Cardiac fibroblast (primary cell): ENCODE data around the gene RPL39L.

Experiments
- DNase-seq, 2 donors: peaks; one replicate each; pipeline versions ENCODE4 v3.0.0 to v3.0.0-alpha.2; 2010; ENCODE audit warnings: low read depth in 2 of 2
- H3K4me3 ChIP-seq, 2 donors: replicated peaks in 1 of 2; 1 replicate in 1 of 2; 2 replicates in 1 of 2; pipeline ENCODE4 v1.5.1; 2011; ENCODE audit warnings: low read depth in 2 of 2, low read length in 2 of 2, mild to moderate bottlenecking in 2 of 2, moderate library complexity in 1 of 2
- TF ChIP-seq, protein P1 (sequence below): IDR thresholded peaks from one replicate; pipeline ENCODE4 v1.5.1; 2011; ENCODE audit warnings: low read depth, mild to moderate bottlenecking, low read length, inconsistent platforms

RPL39L gene

DNA sequence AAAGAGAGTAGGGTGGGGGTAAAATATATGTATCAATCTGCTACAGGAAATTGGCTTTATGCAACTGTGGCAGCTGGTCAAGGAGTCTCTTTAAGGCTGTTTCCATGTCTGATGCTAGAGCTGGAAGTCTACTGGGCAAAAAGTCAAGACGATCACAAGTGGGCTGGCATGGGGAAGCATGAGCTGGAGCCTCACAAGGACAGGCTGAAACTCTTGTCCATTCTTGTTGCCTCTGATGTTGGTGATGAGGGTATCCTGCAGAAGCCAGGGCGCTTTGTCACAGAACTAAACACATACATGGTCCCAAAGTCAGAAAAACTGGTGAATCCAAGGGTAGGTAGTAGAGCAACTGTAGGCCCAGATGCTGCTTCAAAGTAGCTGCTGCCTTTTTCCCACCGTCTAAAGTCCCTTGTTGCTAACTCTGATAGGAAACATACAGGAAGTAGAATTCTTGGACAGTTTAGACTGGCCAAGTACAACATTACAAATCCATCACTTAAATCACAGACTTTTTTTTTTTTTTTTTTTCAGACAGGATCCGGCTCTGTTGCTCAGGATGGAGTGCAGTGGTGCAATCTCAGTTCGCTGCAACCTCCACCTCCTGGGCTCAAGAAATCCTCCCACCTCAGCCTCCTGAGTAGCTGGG, 54.2 kb downstream of the RPL39L start:
- TF ChIP-seq, protein P1, sequence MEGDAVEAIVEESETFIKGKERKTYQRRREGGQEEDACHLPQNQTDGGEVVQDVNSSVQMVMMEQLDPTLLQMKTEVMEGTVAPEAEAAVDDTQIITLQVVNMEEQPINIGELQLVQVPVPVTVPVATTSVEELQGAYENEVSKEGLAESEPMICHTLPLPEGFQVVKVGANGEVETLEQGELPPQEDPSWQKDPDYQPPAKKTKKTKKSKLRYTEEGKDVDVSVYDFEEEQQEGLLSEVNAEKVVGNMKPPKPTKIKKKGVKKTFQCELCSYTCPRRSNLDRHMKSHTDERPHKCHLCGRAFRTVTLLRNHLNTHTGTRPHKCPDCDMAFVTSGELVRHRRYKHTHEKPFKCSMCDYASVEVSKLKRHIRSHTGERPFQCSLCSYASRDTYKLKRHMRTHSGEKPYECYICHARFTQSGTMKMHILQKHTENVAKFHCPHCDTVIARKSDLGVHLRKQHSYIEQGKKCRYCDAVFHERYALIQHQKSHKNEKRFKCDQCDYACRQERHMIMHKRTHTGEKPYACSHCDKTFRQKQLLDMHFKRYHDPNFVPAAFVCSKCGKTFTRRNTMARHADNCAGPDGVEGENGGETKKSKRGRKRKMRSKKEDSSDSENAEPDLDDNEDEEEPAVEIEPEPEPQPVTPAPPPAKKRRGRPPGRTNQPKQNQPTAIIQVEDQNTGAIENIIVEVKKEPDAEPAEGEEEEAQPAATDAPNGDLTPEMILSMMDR, result no peak
- peak in 1 of 2 donors; percentile 34 for DNase-seq
- no peak overlapping the region for H3K4me3 ChIP-seq

DNA sequence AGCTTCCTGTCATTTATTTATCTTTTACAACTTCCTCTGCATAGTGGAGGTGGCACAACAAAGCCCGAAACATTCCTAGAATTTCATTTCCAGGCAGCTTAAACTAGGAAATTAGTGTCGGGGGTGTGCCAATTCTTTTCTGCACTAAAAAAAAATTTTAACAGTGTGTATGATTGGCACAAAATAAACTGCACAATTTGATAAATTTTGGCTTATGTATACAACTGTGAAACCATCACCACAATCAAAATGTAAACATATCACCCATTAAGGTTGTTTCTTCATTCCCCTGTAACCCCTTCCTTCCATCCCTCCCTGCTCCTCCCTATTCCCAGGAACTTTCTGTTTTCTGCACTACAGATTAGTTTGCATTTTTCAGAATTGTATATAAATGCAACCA, 54.7 kb downstream of the RPL39L start:
- H3K4me3 ChIP-seq, result no peak overlapping the region
- TF ChIP-seq, protein P1, result no peak
- DNase-seq, result no peak

DNA sequence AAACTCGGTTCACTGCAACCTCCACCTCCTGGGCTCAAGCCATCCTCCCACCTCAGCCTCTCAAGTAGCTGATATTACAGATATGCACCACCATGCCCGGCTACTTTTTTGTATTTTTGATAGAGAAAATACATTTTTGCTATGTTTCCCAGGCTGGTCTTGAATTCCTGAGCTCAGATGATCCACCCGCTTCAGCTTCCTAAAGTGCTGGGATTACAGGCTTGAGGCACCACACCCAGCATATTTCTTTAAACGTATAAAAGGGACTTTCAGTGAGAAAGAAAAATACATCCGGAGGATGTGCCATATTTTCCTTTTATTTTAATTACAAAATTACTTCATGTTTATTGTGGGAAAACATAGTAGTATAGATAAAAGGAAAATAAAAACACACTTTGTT, 55.2 kb downstream of the RPL39L start:
- peak in 1 of 2 donors; percentile 29 for DNase-seq
- H3K4me3 ChIP-seq, result no peak overlapping the region
- TF ChIP-seq, protein P1, result no peak

DNA sequence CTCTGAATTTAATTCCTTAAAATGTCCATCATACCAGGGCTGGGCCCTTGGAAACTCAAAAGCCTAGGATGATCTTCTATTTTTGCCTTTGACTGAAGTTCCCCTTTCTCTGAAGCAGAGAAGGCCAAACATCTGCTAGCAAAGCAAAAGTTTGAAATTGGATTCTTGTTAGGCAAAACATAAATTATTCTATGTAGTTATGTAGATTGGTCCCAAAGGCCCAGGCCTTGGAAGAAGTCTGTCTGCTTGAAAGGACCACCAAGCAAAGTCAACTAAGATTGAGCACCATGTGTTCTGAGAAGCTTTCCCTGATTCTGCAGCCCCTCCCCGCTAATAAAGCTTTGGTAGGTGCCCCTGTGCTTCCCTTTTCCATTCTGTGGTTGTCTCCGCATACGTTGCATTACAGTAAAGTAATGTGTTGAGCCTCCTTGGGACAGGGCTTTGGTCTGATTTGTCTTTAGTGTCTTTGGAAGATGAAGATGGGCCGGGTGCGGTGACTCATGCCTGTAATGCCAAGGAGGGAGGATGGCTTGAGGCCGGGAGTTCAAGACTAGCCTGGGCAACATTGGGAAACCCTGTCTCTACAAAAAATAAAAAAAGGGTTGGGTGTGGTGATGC, 56.4 kb downstream of the RPL39L start:
- DNase-seq, result no peak
- H3K4me3 ChIP-seq, result no peak overlapping the region
- TF ChIP-seq, protein P1, result no peak

DNA sequence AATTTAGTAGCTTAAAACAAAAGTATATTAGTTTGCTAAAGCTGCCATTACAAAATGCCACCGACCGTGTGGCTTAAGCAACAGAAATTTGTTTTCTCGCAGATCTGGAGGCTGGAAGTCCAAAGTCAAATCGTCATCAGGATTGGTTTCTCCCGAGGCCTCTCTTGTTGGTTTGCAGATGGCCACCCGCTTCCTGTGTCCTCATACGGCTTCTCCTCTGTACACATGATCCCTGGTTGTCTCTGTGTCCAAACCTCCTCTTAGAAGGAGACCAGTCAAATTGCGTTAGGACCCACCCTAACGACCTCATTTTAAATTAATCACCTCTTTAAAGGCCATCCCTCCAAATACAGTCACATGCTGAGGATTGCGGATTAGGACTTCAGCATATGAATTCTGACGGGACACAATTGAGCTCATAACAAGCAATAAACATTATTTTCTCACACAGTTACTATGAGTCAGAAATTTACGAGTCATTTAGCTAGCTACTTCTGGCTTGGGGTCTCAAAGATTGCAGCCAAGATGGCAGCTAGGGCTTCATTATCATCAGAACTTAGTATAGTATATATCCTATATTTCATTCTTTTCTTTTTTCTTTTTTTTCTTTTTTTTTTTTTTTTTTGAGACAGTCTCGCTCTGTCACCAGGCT, 58.4 kb downstream of the RPL39L start:
- TF ChIP-seq, protein P1, result no peak
- DNase-seq, result no peak
- H3K4me3 ChIP-seq, result no peak overlapping the region

DNA sequence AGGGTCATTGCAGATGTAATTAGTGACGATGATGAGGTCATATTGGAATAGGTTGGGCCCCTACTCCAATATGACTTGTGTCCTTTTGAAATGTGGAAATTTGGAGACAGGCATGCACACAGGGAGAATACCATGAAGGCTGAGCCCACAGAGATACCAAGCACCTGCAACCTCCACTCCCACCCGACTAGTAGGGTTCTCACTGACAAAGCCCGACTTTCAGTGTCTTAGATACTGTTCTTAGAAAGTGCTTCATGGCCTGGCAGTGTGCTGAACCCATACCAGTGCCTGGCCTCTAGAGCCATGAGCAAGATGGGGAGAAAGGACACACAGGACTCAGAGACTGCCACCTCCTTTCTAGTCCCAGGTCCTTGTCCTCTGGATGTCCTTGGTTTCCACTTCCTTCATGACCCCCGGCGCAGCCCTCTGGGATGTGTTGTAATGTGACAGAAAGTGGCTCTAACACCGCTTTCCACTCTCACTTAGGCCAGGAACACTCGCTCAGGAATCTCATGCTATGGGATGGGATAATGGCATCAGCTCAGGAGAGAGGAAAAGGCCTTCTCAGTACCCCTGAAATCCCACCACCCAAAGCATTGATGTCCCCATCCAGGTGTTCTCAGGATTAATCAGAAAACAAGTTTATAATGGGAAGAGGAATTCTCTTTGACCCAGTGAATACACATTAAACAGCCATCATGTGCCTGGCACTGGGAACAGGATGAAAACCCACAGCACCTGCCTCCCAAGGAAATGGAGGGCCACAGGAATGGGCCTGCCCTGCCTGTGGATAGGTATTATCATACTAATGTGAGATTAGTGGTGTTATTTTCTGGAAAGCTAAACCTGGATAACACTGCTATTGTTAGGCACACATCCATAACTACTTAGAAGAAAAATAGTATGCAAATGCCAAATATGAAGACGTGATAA, 59.9 kb downstream of the RPL39L start:
- H3K4me3 ChIP-seq, result no peak overlapping the region
- TF ChIP-seq, protein P1, result no peak
- no peak for DNase-seq
